Endothelial cell of umbilical vein (primary cell): Measurements from ENCODE around the gene WDR89. TPM values are rescaled to one million over a fixed set of nuclear protein-coding genes. Genes with fewer than 3 reads are reported as not detected.
"Not testable (repeated sequence)": the region's sequence is repeated elsewhere in the genome, so short reads cannot be mapped to it uniquely, and the experiment has no call there.

Source experiments
- BruUV-seq: library from RNA; stranded (reverse); fragments of 400-500 nt; replicated peaks from 2 replicates; lab custom pipeline; 2021; lab: Mats Ljungman, UMichigan
- CTCF ChIA-PET: fragments of 300-600, 350-600 bp; sonication (Branson Sonifier 250); formaldehyde crosslinking; loops from one replicate; lab custom pipeline; 2021; ENCODE audit warnings: antibody characterized with exemption, inconsistent platforms; lab: Charles Lee
- POLR2A ChIA-PET: fragments of 300-600, 350-600 bp; sonication (Branson Sonifier 250); formaldehyde crosslinking; loops from one replicate; lab custom pipeline; 2021; ENCODE audit warnings: antibody characterized with exemption, inconsistent platforms; lab: Charles Lee
- DNase-seq: peaks from one replicate; pipeline ENCODE4 v3.0.0-alpha.2; 2011; ENCODE audit warnings: low read depth, low spot score
- FAIRE-seq: peaks from 2 replicates; lab custom pipeline; 2011; peaks lifted over from hg19 to GRCh38; lab: Jason Lieb, UNC
- H2AFZ ChIP-seq: 2 replicates; pipeline ENCODE4 v1.6.0; 2012; ENCODE audit warnings: low read depth, low read length, control low read depth, inconsistent platforms
- H3K27ac ChIP-seq: 2 replicates; pipeline ENCODE4 v1.5.1; 2011; ENCODE audit warnings: low read depth, mild to moderate bottlenecking, control low read depth, low read length, moderate library complexity; ENCODE audit not compliant: insufficient read depth
- H3K27me3 ChIP-seq, 2 experiments: 2 replicates each; pipeline versions ENCODE4 v1.6.0 to v1.6.1; 2011; ENCODE audit warnings: low read length in 2 of 2, mixed read lengths in 1 of 2; ENCODE audit not compliant: control insufficient read depth in 2 of 2, insufficient read depth in 2 of 2
- H3K36me3 ChIP-seq, 2 experiments: 2 replicates in 1 of 2; 3 replicates in 1 of 2; pipeline ENCODE4 v1.5.1; 2011; ENCODE audit warnings: low read length in 2 of 2, mild to moderate bottlenecking in 1 of 2, moderate library complexity in 1 of 2; ENCODE audit not compliant: control insufficient read depth in 2 of 2, insufficient read depth in 2 of 2; ENCODE audit errors: extremely low read depth in 1 of 2
- H3K4me1 ChIP-seq: 3 replicates; pipeline ENCODE4 v1.5.1; 2011; ENCODE audit warnings: mild to moderate bottlenecking, low read length; ENCODE audit not compliant: control insufficient read depth, insufficient read depth; ENCODE audit errors: extremely low read depth
- H3K4me2 ChIP-seq: 2 replicates; pipeline ENCODE4 v1.6.1; 2011; ENCODE audit warnings: low read length, control low read depth, mixed read lengths; ENCODE audit not compliant: insufficient read depth
- H3K4me3 ChIP-seq, 3 experiments: fragments of 200-600 bp in 1 of 3; sonication (generic), shearing (Covaris generic) in 1 of 3; replicated peaks in 1 of 3; 2 replicates each; pipeline ENCODE4 v1.5.1; 2011 to 2016; ENCODE audit warnings: control low read depth in 3 of 3, low read length in 3 of 3, mild to moderate bottlenecking in 2 of 3, inconsistent platforms in 1 of 3, low read depth in 1 of 3, moderate library complexity in 1 of 3; ENCODE audit not compliant: insufficient read depth in 1 of 3
- H3K79me2 ChIP-seq: 2 replicates; pipeline ENCODE4 v1.6.0; 2012; ENCODE audit warnings: low read length, inconsistent platforms; ENCODE audit not compliant: control insufficient read depth, insufficient read depth
- H3K9ac ChIP-seq: replicated peaks from 2 replicates; pipeline ENCODE3; 2011; ENCODE audit warnings: low read length, control low read depth; ENCODE audit not compliant: insufficient read depth; ENCODE audit errors: extremely low read depth
- H3K9me1 ChIP-seq: replicated peaks from 3 replicates; pipeline ENCODE4 v1.6.0; 2011; ENCODE audit warnings: mild to moderate bottlenecking, low read length; ENCODE audit not compliant: control insufficient read depth, insufficient read depth; ENCODE audit errors: extremely low read depth
- H3K9me3 ChIP-seq: replicated peaks from 2 replicates; pipeline ENCODE4 v1.5.1; 2012; ENCODE audit warnings: low read length, inconsistent platforms; ENCODE audit not compliant: control insufficient read depth, insufficient read depth
- H4K20me1 ChIP-seq: replicated peaks from 2 replicates; pipeline ENCODE3; 2011; ENCODE audit warnings: mild to moderate bottlenecking, low read length; ENCODE audit not compliant: control insufficient read depth, insufficient read depth; ENCODE audit errors: extremely low read depth
- CTCF ChIP-seq, 2 donors: IDR thresholded peaks; 1 replicate in 1 of 2; 2 replicates in 1 of 2; pipeline ENCODE4 v1.5.1; 2011; ENCODE audit warnings: low read length in 2 of 2, mild to moderate bottlenecking in 2 of 2, moderate library complexity in 2 of 2, control low read depth in 1 of 2, inconsistent platforms in 1 of 2, low read depth in 1 of 2; ENCODE audit not compliant: insufficient read depth in 1 of 2; ENCODE audit errors: extremely low read depth in 1 of 2
- POLR2A ChIP-seq: IDR thresholded peaks from 2 replicates; pipeline ENCODE4 v1.6.1; 2012; ENCODE audit warnings: low read depth, mild to moderate bottlenecking, control low read depth, low read length
- dilution Hi-C: fragments of 300-500 bp; cut with MboI; formaldehyde crosslinking; loops from one replicate; pipeline ENCODE4 v1.15.0; 2019; ENCODE audit warnings: low sequenced_read_pairs; ENCODE audit not compliant: extremely low pct_ligation_motif_present
- intact Hi-C: fragments of 100-400 bp; cut with micrococcal nuclease; formaldehyde crosslinking; loops from one replicate; pipeline ENCODE4 v1.10.0; 2022
- polyA plus RNA-seq, 4 experiments: library from polyadenylated mRNA; depleted of rRNA in 3 of 4; stranded (reverse) in 3 of 4; unstranded in 1 of 4; fragments of >200 nt; gene quantifications; 2 replicates each; pipeline versions ENCODE4 v1.2.1 to v1.2.3, GENCODE V29; 2011 to 2012; ENCODE audit warnings: missing spikeins in 1 of 4
- total RNA-seq: library from RNA; stranded (reverse); gene quantifications from 2 replicates; pipeline ENCODE4 v1.2.3, GENCODE V29; 2021

Gene WDR89
- total and polyA plus RNA-seq, 2 donors (not counting 3 experiments of a cell fraction or from before 2014, with no cell fraction given), result 3.5 to 10.7 TPM

GRCh38 chr14:63636094-63636635, 5.5 kb downstream of the WDR89 start:
- H3K4me2 ChIP-seq, H3K4me3 ChIP-seq, POLR2A ChIA-PET, H2AFZ ChIP-seq, H3K9me3 ChIP-seq, H3K4me1 ChIP-seq, intact Hi-C loops, H3K36me3 ChIP-seq, H3K27ac ChIP-seq, dilution Hi-C loops, H4K20me1 ChIP-seq, BruUV-seq, FAIRE-seq, H3K27me3 ChIP-seq, H3K9me1 ChIP-seq, DNase-seq, H3K9ac ChIP-seq: not testable (repeated sequence)
- peaks cover 70% of the 10 kb centered on the region for H3K79me2 ChIP-seq
- CTCF ChIA-PET, result interaction anchor here (3.3 kb wide), 1 partner anchor 133 kb away, joined by 58 read pairs; no protein-coding TSS in a partner anchor

DNA sequence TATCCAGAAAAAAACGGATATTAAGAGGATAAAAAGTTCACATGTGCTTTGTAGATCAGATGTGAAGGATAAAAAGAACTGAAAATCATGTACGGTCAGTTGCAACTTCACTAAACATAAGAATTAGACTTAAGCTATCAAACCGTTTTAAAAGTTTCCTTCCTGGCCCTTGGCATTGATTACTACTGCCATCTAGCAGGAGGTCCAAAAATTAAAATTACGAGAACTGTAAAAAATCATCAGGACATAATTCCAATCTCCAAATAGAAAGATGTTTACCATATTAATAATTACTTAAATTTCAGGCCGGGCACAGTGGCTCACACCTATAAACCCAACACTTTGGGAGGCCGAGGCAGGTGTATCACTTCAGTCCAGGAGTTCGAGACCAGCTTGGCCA, 7.9 kb downstream of the WDR89 start:
- DNase-seq (peak; percentile 59), FAIRE-seq (peak; percentile 43)
- Histone ChIP-seq H3K36me3 (no peaks in the 10 kb centered on the region), H3K27me3 (no peaks in the 10 kb centered on the region), H4K20me1 (no peaks in the 10 kb centered on the region), H3K79me2 (peaks cover 66% of the 10 kb centered on the region), H2AFZ (no peak overlapping the region), H3K9me1 (no peaks in the 10 kb centered on the region), H3K4me2 (no peak overlapping the region), H3K27ac (no peak overlapping the region), H3K4me3 (no peak overlapping the region), H3K9me3 (no peaks in the 10 kb centered on the region), H3K4me1 (no peaks in the 10 kb centered on the region), H3K9ac (no peak overlapping the region)
- peak in 1 of 2 donors; percentile 21 for TF ChIP-seq CTCF (IDR thresholded peaks at IDR 0.05; ENCODE audit: extremely low read depth in 1 of 2, insufficient read depth in 1 of 2, low read depth in 1 of 2, low read length in 2 of 2)
- no peak for TF ChIP-seq POLR2A
- dilution Hi-C loops, result no loop called here
- CTCF ChIA-PET, result interaction anchor here (0.6 to 3.6 kb wide), 34 partner anchors 8 to 845 kb away, joined by 3 to 58 read pairs (median 3); partner anchors contain the start of genes PPP2R5E and WDR89
- POLR2A ChIA-PET, result no interaction called here
- BruUV-seq, result no TSS peak
- intact Hi-C loops, result loop anchor here (1.0 to 2.0 kb wide), 3 partner anchors 89 to 245 kb away; no protein-coding TSS in a partner anchor
